ENCODE results near the gene MPO.

DNA sequence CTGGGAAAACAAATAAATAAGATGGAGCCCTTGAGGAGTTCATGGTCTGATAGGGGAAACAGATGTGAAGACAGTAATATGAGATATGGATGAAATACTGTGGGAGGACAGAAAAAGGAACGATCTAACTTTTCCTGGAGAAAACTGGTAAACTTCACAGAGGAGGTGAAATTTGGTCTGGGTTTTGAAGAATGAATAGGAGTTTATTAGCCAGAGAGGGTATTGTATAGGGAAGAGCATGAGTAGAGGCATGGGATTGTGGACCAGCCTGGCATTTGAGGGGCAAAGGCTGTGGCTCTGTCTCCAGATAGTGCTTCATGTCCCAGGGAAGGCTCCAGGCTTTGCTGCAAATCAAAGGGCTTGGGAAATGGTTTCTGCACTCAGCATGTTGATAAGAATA is 40.7 kb downstream of the MPO start:
- TF ChIP-seq, protein P1, sequence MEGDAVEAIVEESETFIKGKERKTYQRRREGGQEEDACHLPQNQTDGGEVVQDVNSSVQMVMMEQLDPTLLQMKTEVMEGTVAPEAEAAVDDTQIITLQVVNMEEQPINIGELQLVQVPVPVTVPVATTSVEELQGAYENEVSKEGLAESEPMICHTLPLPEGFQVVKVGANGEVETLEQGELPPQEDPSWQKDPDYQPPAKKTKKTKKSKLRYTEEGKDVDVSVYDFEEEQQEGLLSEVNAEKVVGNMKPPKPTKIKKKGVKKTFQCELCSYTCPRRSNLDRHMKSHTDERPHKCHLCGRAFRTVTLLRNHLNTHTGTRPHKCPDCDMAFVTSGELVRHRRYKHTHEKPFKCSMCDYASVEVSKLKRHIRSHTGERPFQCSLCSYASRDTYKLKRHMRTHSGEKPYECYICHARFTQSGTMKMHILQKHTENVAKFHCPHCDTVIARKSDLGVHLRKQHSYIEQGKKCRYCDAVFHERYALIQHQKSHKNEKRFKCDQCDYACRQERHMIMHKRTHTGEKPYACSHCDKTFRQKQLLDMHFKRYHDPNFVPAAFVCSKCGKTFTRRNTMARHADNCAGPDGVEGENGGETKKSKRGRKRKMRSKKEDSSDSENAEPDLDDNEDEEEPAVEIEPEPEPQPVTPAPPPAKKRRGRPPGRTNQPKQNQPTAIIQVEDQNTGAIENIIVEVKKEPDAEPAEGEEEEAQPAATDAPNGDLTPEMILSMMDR (conservative IDR thresholded peaks at IDR 0.05; ENCODE audit: low read length), result no peak
- no peak for TF ChIP-seq EZH2phosphoT487 (IDR thresholded peaks at IDR 0.05; ENCODE audit: borderline replicate concordance, low read depth, low read length)
